ENCODE measurements around the gene CCNK. TPM values are rescaled to one million over a fixed set of nuclear protein-coding genes. Genes with fewer than 3 reads are reported as not detected.

The CCNK gene
- total and polyA plus RNA-seq, 10 of the 15 experiments (the other 5 are each of a cell fraction or from before 2014, with no cell fraction given) = 10.8 to 88.0 (median 22.5) TPM

- FAIRE-seq = no peak
- no peak overlapping the region for H3K4me2 ChIP-seq (ENCODE audit: control insufficient read depth, insufficient read depth)
- ChIA-PET RAD21 (ENCODE audit: unreplicated experiment) (no interaction called here), SMC1A (ENCODE audit: uncharacterized antibody, unreplicated experiment) (no interaction called here), CTCF (no interaction called here), POLR2A (no interaction called here)
- no peaks in the 10 kb centered on the region for H3K79me2 ChIP-seq (ENCODE audit: control insufficient read depth, insufficient read depth, low read length)
- H3K4me1 ChIP-seq (ENCODE audit: control insufficient read depth, insufficient read depth, low read length) = no peaks in the 10 kb centered on the region
- H3K36me3 ChIP-seq (ENCODE audit: control insufficient read depth in 2 of 2, insufficient read depth in 2 of 2, low read length in 1 of 2) = peaks cover 0 to 7% of the 10 kb centered on the region in 2 experiments; a peak in 2 of 4 replicates
- in situ Hi-C loops (cut with MboI) (no loop called here), intact Hi-C loops (cut with micrococcal nuclease; ENCODE audit: unreplicated experiment) (no loop called here)
- H3K27ac ChIP-seq (ENCODE audit: control insufficient read depth, insufficient read depth) = no peak overlapping the region
- DNase-seq (ENCODE audit: low read depth, low spot score) = no peak
- H2AFZ ChIP-seq (ENCODE audit: control insufficient read depth, low read depth, low read length) = no peak overlapping the region
- no peaks in the 10 kb centered on the region for H4K20me1 ChIP-seq (ENCODE audit: control insufficient read depth, insufficient read depth)
- BruUV-seq (replicated peaks) = no TSS peak
- H3K4me3 ChIP-seq = no peak overlapping the region
- WGBS (ENCODE audit: insufficient coverage, insufficient replicate concordance, low lambda C conversion rate, missing lambda C conversion rate) = 73% methylated on average over 20 of the region's 20 CpGs
- no peaks in the 10 kb centered on the region for H3K27me3 ChIP-seq (replicated peaks in 1 of 2; ENCODE audit: control insufficient read depth in 2 of 2, insufficient read depth in 2 of 2, low read length in 1 of 2)
- ATAC-seq = no peak
- H3K9me3 ChIP-seq (replicated peaks; ENCODE audit: control insufficient read depth, insufficient read depth, low read length) = no peaks in the 10 kb centered on the region
- no peak overlapping the region for H3K9ac ChIP-seq (ENCODE audit: control insufficient read depth, insufficient read depth, low read length)
- TF ChIP-seq POLR2AphosphoS5 (IDR thresholded peaks at IDR 0.05; ENCODE audit: low read length) (0 out of 2 replicates have a peak, but pooled peaks have one; percentile 2), POLR2A (IDR thresholded peaks at IDR 0.05; ENCODE audit: low read depth, low read length) (peak; percentile 44; the same call in 1 of the 2 replicates), POLR2AphosphoS2 (IDR thresholded peaks at IDR 0.05; ENCODE audit: low read depth, low read length) (no peak), ZNF217 (IDR thresholded peaks at IDR 0.05) (no peak)
Observed at GRCh38 chr14:99514552-99515300, 33.5 kb downstream of the CCNK start.

GRCh38 chr14:99515301-99516155, 34.3 kb downstream of the CCNK start:
- ChIA-PET SMC1A (ENCODE audit: uncharacterized antibody, unreplicated experiment) (no interaction called here), RAD21 (ENCODE audit: unreplicated experiment) (no interaction called here), POLR2A (no interaction called here), CTCF (interaction anchor here (1.0 kb wide), 1 partner anchor 90 kb away, joined by 5 read pairs; no protein-coding TSS in a partner anchor)
- no peaks in the 10 kb centered on the region for H3K4me1 ChIP-seq (ENCODE audit: control insufficient read depth, insufficient read depth, low read length)
- DNase-seq (ENCODE audit: low read depth, low spot score) = no peak
- no peak overlapping the region for H3K4me2 ChIP-seq (ENCODE audit: control insufficient read depth, insufficient read depth)
- no peak overlapping the region for H2AFZ ChIP-seq (ENCODE audit: control insufficient read depth, low read depth, low read length)
- ATAC-seq = no peak
- 75% methylated on average over 25 of the region's 27 CpGs for WGBS (ENCODE audit: insufficient coverage, insufficient replicate concordance, low lambda C conversion rate, missing lambda C conversion rate)
- no peak overlapping the region for H3K27ac ChIP-seq (ENCODE audit: control insufficient read depth, insufficient read depth)
- H3K4me3 ChIP-seq = no peak overlapping the region
- no TSS peak for BruUV-seq (replicated peaks)
- no peaks in the 10 kb centered on the region for H4K20me1 ChIP-seq (ENCODE audit: control insufficient read depth, insufficient read depth)
- in situ Hi-C loops (cut with MboI) (no loop called here), intact Hi-C loops (cut with micrococcal nuclease; ENCODE audit: unreplicated experiment) (no loop called here)
- H3K9ac ChIP-seq (ENCODE audit: control insufficient read depth, insufficient read depth, low read length) = no peak overlapping the region
- H3K27me3 ChIP-seq (replicated peaks in 1 of 2; ENCODE audit: control insufficient read depth in 2 of 2, insufficient read depth in 2 of 2, low read length in 1 of 2) = no peaks in the 10 kb centered on the region
- FAIRE-seq = no peak
- H3K9me3 ChIP-seq (replicated peaks; ENCODE audit: control insufficient read depth, insufficient read depth, low read length) = no peaks in the 10 kb centered on the region
- H3K36me3 ChIP-seq (ENCODE audit: control insufficient read depth in 2 of 2, insufficient read depth in 2 of 2, low read length in 1 of 2) = peaks cover 0 to 5% of the 10 kb centered on the region in 2 experiments; a peak in 2 of 4 replicates
- no peaks in the 10 kb centered on the region for H3K79me2 ChIP-seq (ENCODE audit: control insufficient read depth, insufficient read depth, low read length)
- TF ChIP-seq POU2F2 (IDR thresholded peaks at IDR 0.05; ENCODE audit: borderline replicate concordance, low read depth, low read length) (no peak), RAD51 (IDR thresholded peaks at IDR 0.05) (no peak), SKIL (IDR thresholded peaks at IDR 0.05; ENCODE audit: low read depth, poor library complexity, severe bottlenecking) (no peak), CEBPB (IDR thresholded peaks at IDR 0.05; ENCODE audit: borderline replicate concordance in 1 of 2, low read depth in 2 of 2, low read length in 2 of 2) (no peak), ZNF592 (IDR thresholded peaks at IDR 0.05) (no peak)

Measured in GM12878 (cell line).